Hepatocyte (in vitro differentiated cells): Measurements from ENCODE around the gene AQP5. TPM values are rescaled to one million over a fixed set of nuclear protein-coding genes. Genes with fewer than 3 reads are reported as not detected.

ENCODE experiments used
- DNase-seq: peaks from one replicate; pipeline ENCODE4 v3.0.0-alpha.2; 2016; ENCODE audit warnings: low spot score
- H2AFZ ChIP-seq: fragments of 200-600 bp; sonication (generic); 2 replicates; pipeline ENCODE4 v1.6.0; 2016; ENCODE audit warnings: antibody characterized with exemption, mild to moderate bottlenecking
- H3K27ac ChIP-seq: fragments of 200-600 bp; sonication (generic); 2 replicates; pipeline ENCODE4 v1.5.1; 2016; ENCODE audit warnings: mild to moderate bottlenecking
- H3K27me3 ChIP-seq: fragments of 200-600 bp; sonication (generic); 2 replicates; pipeline ENCODE4 v1.6.1; 2016
- H3K36me3 ChIP-seq: fragments of 200-600 bp; sonication (generic); replicated peaks from 2 replicates; pipeline ENCODE4 v1.5.1; 2016; ENCODE audit warnings: low read depth; ENCODE audit not compliant: insufficient read depth
- H3K4me1 ChIP-seq: fragments of 200-600 bp; sonication (generic); 2 replicates; pipeline ENCODE4 v1.5.1; 2016; ENCODE audit warnings: mild to moderate bottlenecking, moderate library complexity; ENCODE audit not compliant: insufficient read depth
- H3K4me2 ChIP-seq: fragments of 200-600 bp; sonication (generic); 2 replicates; pipeline ENCODE4 v1.6.0; 2016
- H3K4me3 ChIP-seq: fragments of 200-600 bp; sonication (generic); 2 replicates; pipeline ENCODE4 v1.5.1; 2016; ENCODE audit warnings: mild to moderate bottlenecking
- H3K79me2 ChIP-seq: fragments of 200-600 bp; sonication (generic); 2 replicates; pipeline ENCODE4 v1.6.0; 2017; ENCODE audit warnings: mild to moderate bottlenecking
- H3K9me2 ChIP-seq: fragments of 200-600 bp; sonication (generic); replicated peaks from 2 replicates; pipeline ENCODE4 v1.6.0; 2017; ENCODE audit warnings: mild to moderate bottlenecking; ENCODE audit not compliant: insufficient read depth
- H3K9me3 ChIP-seq: fragments of 200-600 bp; sonication (generic); 2 replicates; pipeline ENCODE4 v1.5.1; 2016; ENCODE audit warnings: low read depth, mild to moderate bottlenecking
- H4K20me1 ChIP-seq: fragments of 200-600 bp; sonication (generic); 2 replicates; pipeline ENCODE4 v1.6.0; 2016; ENCODE audit warnings: mild to moderate bottlenecking; ENCODE audit not compliant: insufficient read depth, poor library complexity, severe bottlenecking
- EZH2 ChIP-seq: fragments of 200-600 bp; sonication (generic); IDR thresholded peaks from 2 replicates; pipeline ENCODE4 v1.6.1; 2016; ENCODE audit warnings: antibody characterized with exemption, mild to moderate bottlenecking, borderline replicate concordance
- EZH2phosphoT487 ChIP-seq: fragments of 200-600 bp; sonication (generic); IDR thresholded peaks from one replicate; pipeline ENCODE4 v1.6.1; 2018; ENCODE audit warnings: antibody characterized with exemption, mild to moderate bottlenecking, low read depth, moderate library complexity; ENCODE audit not compliant: unreplicated experiment, severe bottlenecking
- WGBS: methylation state at CpG from one replicate; pipeline ENCODE4 v1.1.6; 2016; ENCODE audit warnings: low lambda C conversion rate; ENCODE audit errors: missing lambda C conversion rate; 5-methylcytosine and 5-hydroxymethylcytosine counted together
- polyA plus RNA-seq: library from polyadenylated mRNA; unstranded; fragments of >200 nt; fragmentation: Nextera tagmentation; extraction: Ambion mirVana; gene quantifications from 2 replicates; pipeline ENCODE4 v1.2.1, GENCODE V29; 2016
- total RNA-seq: library from RNA; depleted of rRNA; stranded (reverse); fragments of >200 nt; gene quantifications from 2 replicates; pipeline ENCODE4 v1.2.3, GENCODE V29; 2014
- TF ChIP-seq, protein P1 (sequence below): fragments of 200-600 bp; sonication (generic); IDR thresholded peaks from 2 replicates; pipeline ENCODE4 v1.5.1; 2016; ENCODE audit warnings: antibody characterized with exemption, mild to moderate bottlenecking; ENCODE audit not compliant: poor library complexity

Gene AQP5
- total and polyA plus RNA-seq, 2 experiments from 2014 or later = 0.50 to 1.2 TPM

DNA sequence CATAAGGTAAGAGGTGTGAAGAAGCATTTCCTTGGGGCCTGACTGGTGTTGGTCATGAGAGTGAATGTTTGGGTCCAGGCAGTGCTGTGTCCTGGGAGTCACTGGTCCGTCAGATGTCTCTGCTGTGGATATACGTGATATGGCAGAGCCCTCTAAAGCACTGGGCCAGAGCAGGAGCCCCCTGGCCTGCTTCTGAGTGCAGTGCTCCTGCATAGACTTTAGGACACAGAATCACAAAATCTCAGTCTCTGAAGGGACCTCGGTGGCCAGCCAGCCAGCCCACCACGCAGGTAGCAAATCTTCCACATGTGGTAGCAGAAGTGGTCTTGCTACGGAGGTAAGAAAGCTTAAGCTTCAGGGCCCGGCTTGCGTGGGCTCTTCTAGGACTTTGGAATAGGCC lies 29.6 kb upstream of the AQP5 start:
- Histone ChIP-seq H3K79me2 (no peaks in the 10 kb centered on the region), H3K4me3 (no peak overlapping the region), H3K27me3 (no peaks in the 10 kb centered on the region), H4K20me1 (no peaks in the 10 kb centered on the region), H3K9me3 (no peaks in the 10 kb centered on the region), H3K9me2 (no peaks in the 10 kb centered on the region), H3K4me2 (no peak overlapping the region), H3K36me3 (no peaks in the 10 kb centered on the region), H3K4me1 (no peaks in the 10 kb centered on the region), H3K27ac (no peak overlapping the region), H2AFZ (no peak overlapping the region)
- 78% methylated on average over 7 of the region's 7 CpGs for WGBS
- TF ChIP-seq EZH2phosphoT487 (no peak), EZH2 (no peak)
- TF ChIP-seq, protein P1, sequence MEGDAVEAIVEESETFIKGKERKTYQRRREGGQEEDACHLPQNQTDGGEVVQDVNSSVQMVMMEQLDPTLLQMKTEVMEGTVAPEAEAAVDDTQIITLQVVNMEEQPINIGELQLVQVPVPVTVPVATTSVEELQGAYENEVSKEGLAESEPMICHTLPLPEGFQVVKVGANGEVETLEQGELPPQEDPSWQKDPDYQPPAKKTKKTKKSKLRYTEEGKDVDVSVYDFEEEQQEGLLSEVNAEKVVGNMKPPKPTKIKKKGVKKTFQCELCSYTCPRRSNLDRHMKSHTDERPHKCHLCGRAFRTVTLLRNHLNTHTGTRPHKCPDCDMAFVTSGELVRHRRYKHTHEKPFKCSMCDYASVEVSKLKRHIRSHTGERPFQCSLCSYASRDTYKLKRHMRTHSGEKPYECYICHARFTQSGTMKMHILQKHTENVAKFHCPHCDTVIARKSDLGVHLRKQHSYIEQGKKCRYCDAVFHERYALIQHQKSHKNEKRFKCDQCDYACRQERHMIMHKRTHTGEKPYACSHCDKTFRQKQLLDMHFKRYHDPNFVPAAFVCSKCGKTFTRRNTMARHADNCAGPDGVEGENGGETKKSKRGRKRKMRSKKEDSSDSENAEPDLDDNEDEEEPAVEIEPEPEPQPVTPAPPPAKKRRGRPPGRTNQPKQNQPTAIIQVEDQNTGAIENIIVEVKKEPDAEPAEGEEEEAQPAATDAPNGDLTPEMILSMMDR = no peak
- no peak for DNase-seq

DNA sequence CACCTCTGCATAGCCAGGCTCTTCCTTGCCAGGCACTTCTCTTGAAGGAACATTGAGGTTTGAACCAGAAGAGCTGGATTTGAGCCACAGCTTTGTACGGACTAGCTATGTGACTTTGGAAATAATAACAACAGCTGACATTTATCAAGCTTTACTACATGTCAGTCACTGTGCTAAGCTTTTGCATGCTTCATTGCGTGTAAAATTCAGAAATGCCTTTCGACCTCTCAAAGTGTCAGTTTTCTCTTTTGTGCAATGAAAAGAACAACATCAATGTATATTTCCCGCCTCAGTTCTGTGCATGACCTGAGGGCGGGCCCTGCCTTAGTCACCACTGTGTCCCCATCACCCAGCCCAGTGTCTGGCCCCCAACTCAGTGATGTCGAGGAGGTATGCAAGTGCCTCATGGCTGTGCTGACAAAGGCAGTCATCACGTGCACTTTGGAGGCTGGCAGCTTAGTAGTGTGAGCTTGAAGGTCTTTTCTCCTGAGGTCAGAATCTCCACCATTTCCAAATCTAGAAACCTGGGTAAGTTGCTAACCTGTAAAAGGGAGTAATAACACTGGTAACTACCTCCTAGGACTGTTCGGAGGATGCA lies 29.0 kb upstream of the AQP5 start:
- no peak overlapping the region for H3K4me3 ChIP-seq
- TF ChIP-seq EZH2phosphoT487 (no peak), EZH2 (no peak)
- TF ChIP-seq, protein P1 = no peak
- no peaks in the 10 kb centered on the region for H3K9me3 ChIP-seq
- no peaks in the 10 kb centered on the region for H3K36me3 ChIP-seq
- no peaks in the 10 kb centered on the region for H3K4me1 ChIP-seq
- 82% methylated on average over 8 of the region's 8 CpGs for WGBS
- no peaks in the 10 kb centered on the region for H3K9me2 ChIP-seq
- H3K27ac ChIP-seq = no peak overlapping the region
- no peaks in the 10 kb centered on the region for H4K20me1 ChIP-seq
- no peak overlapping the region for H2AFZ ChIP-seq
- no peak overlapping the region for H3K4me2 ChIP-seq
- DNase-seq = no peak
- no peaks in the 10 kb centered on the region for H3K27me3 ChIP-seq
- no peaks in the 10 kb centered on the region for H3K79me2 ChIP-seq

DNA sequence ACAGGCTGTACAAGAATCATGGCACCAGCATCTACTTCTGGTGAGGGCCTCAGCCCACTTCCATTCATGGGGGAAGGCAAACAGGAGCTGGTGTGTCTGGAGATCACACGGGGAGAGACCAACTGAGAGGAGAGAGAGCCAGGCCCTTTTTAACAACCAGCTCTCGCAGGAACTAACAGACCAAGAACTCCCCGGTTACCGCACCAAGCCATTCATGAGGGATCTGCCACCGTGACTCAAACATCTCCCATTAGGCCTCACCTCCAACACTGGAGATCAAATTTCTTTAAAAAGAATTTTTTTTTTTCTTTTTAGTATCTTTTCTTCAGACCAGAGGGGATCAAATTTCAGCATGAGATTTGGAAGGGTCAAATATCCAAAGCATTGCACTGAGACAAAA lies 27.9 kb upstream of the AQP5 start:
- Histone ChIP-seq H3K27me3 (no peaks in the 10 kb centered on the region), H3K79me2 (no peaks in the 10 kb centered on the region), H3K4me2 (no peak overlapping the region), H4K20me1 (no peaks in the 10 kb centered on the region), H3K36me3 (no peaks in the 10 kb centered on the region), H3K4me1 (no peaks in the 10 kb centered on the region), H2AFZ (no peak overlapping the region), H3K27ac (no peak overlapping the region), H3K4me3 (no peak overlapping the region), H3K9me3 (no peaks in the 10 kb centered on the region), H3K9me2 (no peaks in the 10 kb centered on the region)
- DNase-seq = no peak
- 53% methylated on average over 5 of the region's 5 CpGs for WGBS
- no peak for TF ChIP-seq EZH2
- TF ChIP-seq EZH2phosphoT487 = no peak
- TF ChIP-seq, protein P1 = no peak
